ENCODE results near the gene FAM114A2. TPM values are rescaled to one million over a fixed set of nuclear protein-coding genes. Genes with fewer than 3 reads are reported as not detected.

The FAM114A2 gene
- total and polyA plus RNA-seq, 4 donors = 5.4 to 18.3 (median 11.6) TPM

- H3K4me3 ChIP-seq (ENCODE audit: low read depth in 1 of 3, low read length in 3 of 3) = no peak overlapping the region
- no peaks in the 10 kb centered on the region for H3K36me3 ChIP-seq (ENCODE audit: control insufficient read depth in 4 of 4, insufficient read depth in 3 of 4, low read depth in 1 of 4, low read length in 3 of 4)
- TF ChIP-seq RXRA (IDR thresholded peaks at IDR 0.05) = no peak
- no peak for TF ChIP-seq JUND (IDR thresholded peaks at IDR 0.05)
- TF ChIP-seq RAD21 (IDR thresholded peaks at IDR 0.05) = no peak
- no peak for TF ChIP-seq GABPA (IDR thresholded peaks at IDR 0.05 in 1 of 2, conservative IDR thresholded peaks at IDR 0.05 in 1 of 2)
- no peak for TF ChIP-seq EGR1 (IDR thresholded peaks at IDR 0.05; ENCODE audit: low read depth in 2 of 2)
- no peak for TF ChIP-seq SP1 (IDR thresholded peaks at IDR 0.05)
- TF ChIP-seq FOXA2 (IDR thresholded peaks at IDR 0.05) = no peak
- no peak for TF ChIP-seq CTCF (IDR thresholded peaks at IDR 0.05; ENCODE audit: low read depth, low read length, missing input control)
- no peak for TF ChIP-seq TAF1 (conservative IDR thresholded peaks at IDR 0.05)
- TF ChIP-seq ATF3 (IDR thresholded peaks at IDR 0.05) = no peak
- no peak for TF ChIP-seq YY1 (IDR thresholded peaks at IDR 0.05)
- no peak for TF ChIP-seq NR2F2 (IDR thresholded peaks at IDR 0.05)
- no peak for TF ChIP-seq HNF4G (IDR thresholded peaks at IDR 0.05)
- no peak for TF ChIP-seq FOXA1 (IDR thresholded peaks at IDR 0.05)
- TF ChIP-seq HNF4A (conservative IDR thresholded peaks at IDR 0.05) = no peak
- TF ChIP-seq, protein P1, sequence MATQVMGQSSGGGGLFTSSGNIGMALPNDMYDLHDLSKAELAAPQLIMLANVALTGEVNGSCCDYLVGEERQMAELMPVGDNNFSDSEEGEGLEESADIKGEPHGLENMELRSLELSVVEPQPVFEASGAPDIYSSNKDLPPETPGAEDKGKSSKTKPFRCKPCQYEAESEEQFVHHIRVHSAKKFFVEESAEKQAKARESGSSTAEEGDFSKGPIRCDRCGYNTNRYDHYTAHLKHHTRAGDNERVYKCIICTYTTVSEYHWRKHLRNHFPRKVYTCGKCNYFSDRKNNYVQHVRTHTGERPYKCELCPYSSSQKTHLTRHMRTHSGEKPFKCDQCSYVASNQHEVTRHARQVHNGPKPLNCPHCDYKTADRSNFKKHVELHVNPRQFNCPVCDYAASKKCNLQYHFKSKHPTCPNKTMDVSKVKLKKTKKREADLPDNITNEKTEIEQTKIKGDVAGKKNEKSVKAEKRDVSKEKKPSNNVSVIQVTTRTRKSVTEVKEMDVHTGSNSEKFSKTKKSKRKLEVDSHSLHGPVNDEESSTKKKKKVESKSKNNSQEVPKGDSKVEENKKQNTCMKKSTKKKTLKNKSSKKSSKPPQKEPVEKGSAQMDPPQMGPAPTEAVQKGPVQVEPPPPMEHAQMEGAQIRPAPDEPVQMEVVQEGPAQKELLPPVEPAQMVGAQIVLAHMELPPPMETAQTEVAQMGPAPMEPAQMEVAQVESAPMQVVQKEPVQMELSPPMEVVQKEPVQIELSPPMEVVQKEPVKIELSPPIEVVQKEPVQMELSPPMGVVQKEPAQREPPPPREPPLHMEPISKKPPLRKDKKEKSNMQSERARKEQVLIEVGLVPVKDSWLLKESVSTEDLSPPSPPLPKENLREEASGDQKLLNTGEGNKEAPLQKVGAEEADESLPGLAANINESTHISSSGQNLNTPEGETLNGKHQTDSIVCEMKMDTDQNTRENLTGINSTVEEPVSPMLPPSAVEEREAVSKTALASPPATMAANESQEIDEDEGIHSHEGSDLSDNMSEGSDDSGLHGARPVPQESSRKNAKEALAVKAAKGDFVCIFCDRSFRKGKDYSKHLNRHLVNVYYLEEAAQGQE (IDR thresholded peaks at IDR 0.05) = no peak
- TF ChIP-seq, protein P2, sequence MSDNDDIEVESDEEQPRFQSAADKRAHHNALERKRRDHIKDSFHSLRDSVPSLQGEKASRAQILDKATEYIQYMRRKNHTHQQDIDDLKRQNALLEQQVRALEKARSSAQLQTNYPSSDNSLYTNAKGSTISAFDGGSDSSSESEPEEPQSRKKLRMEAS (IDR thresholded peaks at IDR 0.05) = no peak
- H3K27ac ChIP-seq (ENCODE audit: low read depth in 1 of 2, low read length in 2 of 2) = no peak overlapping the region
- H3K9ac ChIP-seq (ENCODE audit: low read depth in 1 of 2, low read length in 2 of 2) = no peak overlapping the region
- no peak for DNase-seq (ENCODE audit: low spot score)
- H3K9me3 ChIP-seq (ENCODE audit: control insufficient read depth in 4 of 4, low read length in 3 of 4) = no peaks in the 10 kb centered on the region
- H3K27me3 ChIP-seq (ENCODE audit: control insufficient read depth in 4 of 4, insufficient read depth in 4 of 4, low read length in 3 of 4) = no peaks in the 10 kb centered on the region
- whole genome bisulfite sequencing = 85% methylated on average over 10 of the region's 10 CpGs
- peaks cover 0 to 4% (median under 1%) of the 10 kb centered on the region in 4 donors for H3K4me1 ChIP-seq (ENCODE audit: control insufficient read depth in 4 of 4, insufficient read depth in 4 of 4, low read length in 3 of 4)
These were observed 69.7 kb downstream of the FAM114A2 start for GRCh38 chr5:153968761-153969562.

All from liver (tissue), 9 donors.